Measurements from ENCODE around the gene DPH1. TPM values are rescaled to one million over a fixed set of nuclear protein-coding genes. Genes with fewer than 3 reads are reported as not detected.

Gene DPH1
- total RNA-seq, 1 donor: 47.5 TPM

DNA sequence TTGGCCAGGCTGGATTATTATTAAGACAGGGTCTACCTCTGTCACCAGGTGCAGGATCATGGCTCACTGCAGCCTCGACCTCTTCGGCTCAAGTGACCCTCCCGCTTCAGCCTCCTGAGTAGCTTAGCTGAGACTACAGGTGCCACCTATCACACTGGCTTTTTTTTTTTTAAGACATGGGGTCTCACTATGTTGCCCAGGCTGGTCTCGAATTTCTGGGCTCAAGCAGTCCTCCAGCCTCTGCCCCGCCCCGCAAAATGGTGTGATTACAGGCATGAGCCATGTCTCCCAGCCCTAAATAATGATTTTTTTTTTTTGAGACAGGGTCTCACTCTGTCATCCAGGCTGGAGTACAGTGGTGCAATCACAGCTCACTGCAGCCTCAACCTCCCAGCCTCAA lies 17.6 kb downstream of the DPH1 start:
- peaks cover 20% of the 10 kb centered on the region for H3K4me1 ChIP-seq (ENCODE audit: insufficient read depth, low read length)
- no peak overlapping the region for H3K4me3 ChIP-seq (ENCODE audit: low read length)
- H3K27me3 ChIP-seq (ENCODE audit: insufficient read depth, low read length): peaks cover 23% of the 10 kb centered on the region
- H3K9me3 ChIP-seq (ENCODE audit: low read depth, low read length): no peaks in the 10 kb centered on the region

DNA sequence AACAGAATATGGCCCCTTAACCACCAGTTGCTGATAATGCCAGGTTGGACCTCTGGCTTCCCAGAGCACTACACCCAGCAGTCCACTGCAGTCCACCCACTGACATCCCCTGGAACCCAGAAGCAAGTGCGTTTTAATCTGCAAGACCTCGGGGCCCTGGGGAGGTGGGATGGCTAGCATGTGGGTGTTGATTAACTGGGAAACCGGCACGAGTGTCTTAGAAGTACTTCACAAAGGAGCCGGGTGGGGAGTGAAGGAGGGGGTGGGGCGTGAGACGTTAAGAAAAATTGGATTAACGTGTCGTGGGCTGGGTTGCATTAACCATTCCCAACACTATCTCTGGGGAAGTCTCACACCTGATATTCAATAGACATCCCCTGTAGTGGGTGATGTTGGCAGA lies 18.9 kb downstream of the DPH1 start:
- Histone ChIP-seq H3K4me1 (ENCODE audit: insufficient read depth, low read length) (peaks cover 22% of the 10 kb centered on the region), H3K9me3 (ENCODE audit: low read depth, low read length) (no peaks in the 10 kb centered on the region), H3K4me3 (ENCODE audit: low read length) (no peak overlapping the region), H3K27me3 (ENCODE audit: insufficient read depth, low read length) (peaks cover 29% of the 10 kb centered on the region)

DNA sequence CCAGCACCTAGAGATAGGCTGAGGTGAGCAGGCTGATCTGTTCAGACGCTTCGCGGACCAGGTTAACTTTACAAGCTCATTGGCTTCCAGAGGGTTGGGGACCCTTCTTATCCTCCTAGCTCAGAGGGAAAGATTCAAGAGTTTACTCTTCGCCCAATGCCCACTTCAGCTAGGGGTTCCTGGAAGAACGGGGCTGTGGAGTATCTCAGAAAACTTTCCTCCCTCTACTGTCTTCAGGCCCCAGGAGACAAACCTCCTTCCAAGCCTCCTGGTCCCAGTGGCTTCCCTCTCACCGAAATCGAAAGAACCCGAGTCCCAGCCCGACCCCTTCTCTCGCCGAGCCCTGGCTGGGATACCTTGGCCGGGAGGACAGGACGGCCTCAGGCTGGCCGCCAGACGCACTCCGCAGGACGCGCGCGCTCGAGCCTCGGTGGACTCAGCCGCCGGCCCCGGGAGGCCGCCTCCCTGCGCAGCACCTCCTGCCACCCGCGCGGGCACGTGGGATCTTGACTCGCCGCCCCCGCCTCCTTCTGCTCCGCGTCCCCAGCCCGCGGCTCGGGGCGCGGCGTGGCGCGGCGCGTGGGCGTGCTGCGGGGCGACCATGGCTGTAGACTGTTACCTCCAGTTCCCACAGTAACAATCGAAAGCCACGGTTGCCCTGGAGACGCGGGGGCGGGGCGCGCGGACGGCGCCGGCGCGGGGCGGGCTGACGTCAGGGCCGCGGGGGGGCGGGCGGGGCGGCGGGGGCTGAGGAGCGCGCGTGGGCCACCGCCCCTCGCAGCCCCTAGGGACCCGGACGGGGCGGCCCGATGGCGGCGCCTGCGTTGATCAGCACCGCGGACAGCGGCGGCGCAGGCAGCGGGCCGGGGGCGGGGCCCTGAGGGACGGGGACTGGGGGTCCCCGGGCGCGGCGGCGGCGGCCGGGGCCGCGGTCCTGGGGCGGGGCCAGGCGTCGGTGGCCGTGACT lies 19.7 kb downstream of the DPH1 start:
- Histone ChIP-seq H3K4me1 (ENCODE audit: insufficient read depth, low read length) (peaks cover 30% of the 10 kb centered on the region), H3K4me3 (ENCODE audit: low read length) (peak overlapping the region; percentile 44)

DNA sequence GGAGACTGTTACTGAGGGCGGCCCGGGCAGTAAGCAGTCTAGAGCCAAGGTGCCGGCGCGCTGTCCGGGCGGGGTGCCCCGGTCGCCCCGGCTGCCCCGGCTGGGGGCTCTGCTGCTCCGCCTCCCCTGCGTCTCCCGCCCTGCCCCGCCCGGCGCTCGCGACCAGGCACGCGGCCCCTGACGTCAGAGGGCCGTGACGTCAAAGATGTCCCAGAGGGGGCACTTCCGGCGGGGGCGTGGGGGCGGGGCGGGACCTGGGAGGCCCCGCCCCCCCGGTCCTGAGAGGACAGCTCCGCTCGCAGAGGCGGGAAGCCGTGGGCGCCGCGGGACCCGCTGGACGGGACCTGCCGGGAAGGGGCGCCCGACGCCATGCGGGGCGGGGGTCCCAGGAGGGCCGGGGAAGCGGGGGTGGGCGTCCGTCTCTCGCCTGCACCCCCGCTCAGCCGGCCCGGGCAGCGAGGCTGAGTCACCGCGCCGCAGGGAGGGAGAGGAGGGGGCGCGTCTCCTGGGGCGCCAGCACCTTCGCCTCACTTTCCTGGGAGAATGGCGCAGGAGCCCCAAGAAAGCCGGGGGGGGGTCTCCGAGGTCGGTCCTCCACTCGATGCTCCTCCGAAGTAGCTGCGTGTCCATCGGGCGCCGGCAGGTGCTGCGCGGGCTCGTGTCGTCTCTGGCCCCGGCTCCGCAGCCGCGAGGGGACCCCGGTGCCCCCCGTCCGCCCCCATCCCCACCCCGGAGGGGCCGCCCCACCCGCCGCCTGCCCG lies 20.5 kb downstream of the DPH1 start:
- peaks cover 37% of the 10 kb centered on the region for H3K27me3 ChIP-seq (ENCODE audit: insufficient read depth, low read length)
- peak overlapping the region; percentile 31 for H3K4me3 ChIP-seq (ENCODE audit: low read length)
- H3K4me1 ChIP-seq (ENCODE audit: insufficient read depth, low read length): peaks cover 39% of the 10 kb centered on the region
- H3K9me3 ChIP-seq (ENCODE audit: low read depth, low read length): no peaks in the 10 kb centered on the region

More for the DNA sequence above, 19.7 kb downstream of the DPH1 start:
- Histone ChIP-seq H3K9me3 (ENCODE audit: low read depth, low read length) (no peaks in the 10 kb centered on the region), H3K27me3 (ENCODE audit: insufficient read depth, low read length) (peaks cover 35% of the 10 kb centered on the region)

DNA sequence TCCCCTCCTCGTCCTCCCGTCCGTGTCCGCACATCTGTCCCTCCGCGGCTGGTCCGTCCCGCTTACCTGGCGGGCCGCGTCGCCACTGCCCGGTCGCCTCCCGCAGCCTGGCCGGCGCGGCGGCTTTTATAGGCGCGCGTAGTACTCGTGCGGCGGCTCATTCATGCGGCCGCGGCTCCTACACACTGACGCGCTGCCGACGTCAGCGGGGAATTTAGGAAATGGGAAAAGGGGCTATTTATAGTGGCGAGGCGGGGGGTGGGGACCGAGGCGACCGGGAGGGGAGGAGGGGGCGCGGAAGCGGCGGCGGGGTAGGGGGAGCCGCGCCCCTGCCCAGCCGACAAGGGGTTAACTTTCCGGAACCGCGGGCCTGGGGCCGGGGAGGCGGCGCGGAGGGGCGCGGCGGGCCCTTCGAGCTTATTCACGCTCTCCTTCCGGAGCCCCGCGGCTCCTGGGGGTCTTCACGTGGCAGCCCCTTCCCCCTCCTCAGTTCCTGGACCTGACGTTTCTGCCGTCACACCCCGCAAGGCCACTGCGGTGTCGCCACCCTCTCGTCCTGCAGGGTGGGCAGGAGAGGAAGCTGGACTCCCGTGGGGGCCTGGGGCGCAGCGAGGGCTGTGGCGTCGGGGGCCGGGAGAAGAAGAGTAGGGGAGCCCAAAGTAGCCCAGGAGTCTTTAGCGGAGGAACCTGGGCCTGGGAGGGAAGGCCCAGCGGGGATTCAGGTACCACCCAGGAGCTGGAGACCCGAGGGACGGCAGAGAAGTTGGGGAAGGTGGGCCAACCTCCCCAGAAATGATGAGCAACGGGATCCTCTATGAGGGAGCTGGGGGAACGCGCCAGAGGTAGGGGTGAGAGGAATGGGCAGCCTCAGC lies 21.3 kb downstream of the DPH1 start:
- Histone ChIP-seq H3K4me1 (ENCODE audit: insufficient read depth, low read length) (peaks cover 44% of the 10 kb centered on the region), H3K9me3 (ENCODE audit: low read depth, low read length) (no peaks in the 10 kb centered on the region), H3K4me3 (ENCODE audit: low read length) (no peak overlapping the region), H3K27me3 (ENCODE audit: insufficient read depth, low read length) (peaks cover 39% of the 10 kb centered on the region)

DNA sequence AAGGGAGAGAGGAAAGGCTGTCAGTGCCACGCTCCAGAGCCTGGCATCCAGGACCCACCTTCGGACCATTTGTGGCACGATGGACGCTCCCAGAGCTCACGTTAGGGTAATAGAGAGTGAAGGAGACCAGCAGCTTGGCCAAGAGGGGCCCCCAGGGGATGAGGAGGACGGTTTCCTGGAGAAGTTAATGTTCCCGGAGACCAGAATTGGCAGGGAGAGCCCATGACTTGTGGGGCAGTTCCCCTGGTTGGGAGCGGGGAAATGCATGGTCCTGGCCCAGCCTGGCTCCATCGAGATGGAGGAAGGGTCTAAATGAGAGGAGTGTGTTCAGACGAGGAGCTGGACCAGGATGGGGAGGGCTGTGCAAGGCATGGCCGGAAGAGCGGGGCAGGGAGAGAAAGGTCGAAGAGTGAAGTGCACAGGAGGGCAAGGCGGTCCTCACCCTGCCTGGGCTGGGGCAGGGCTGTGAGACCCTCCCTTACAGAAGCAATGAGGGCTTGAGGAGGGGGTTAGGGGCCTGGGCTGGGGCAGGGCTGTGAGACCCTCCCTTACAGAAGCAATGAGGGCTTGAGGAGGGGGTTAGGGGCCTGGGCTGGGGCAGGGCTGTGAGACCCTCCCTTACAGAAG lies 22.1 kb downstream of the DPH1 start:
- H3K4me3 ChIP-seq (ENCODE audit: low read length): no peak overlapping the region
- H3K27me3 ChIP-seq (ENCODE audit: insufficient read depth, low read length): peaks cover 43% of the 10 kb centered on the region
- H3K9me3 ChIP-seq (ENCODE audit: low read depth, low read length): no peaks in the 10 kb centered on the region
- peaks cover 51% of the 10 kb centered on the region for H3K4me1 ChIP-seq (ENCODE audit: insufficient read depth, low read length)

DNA sequence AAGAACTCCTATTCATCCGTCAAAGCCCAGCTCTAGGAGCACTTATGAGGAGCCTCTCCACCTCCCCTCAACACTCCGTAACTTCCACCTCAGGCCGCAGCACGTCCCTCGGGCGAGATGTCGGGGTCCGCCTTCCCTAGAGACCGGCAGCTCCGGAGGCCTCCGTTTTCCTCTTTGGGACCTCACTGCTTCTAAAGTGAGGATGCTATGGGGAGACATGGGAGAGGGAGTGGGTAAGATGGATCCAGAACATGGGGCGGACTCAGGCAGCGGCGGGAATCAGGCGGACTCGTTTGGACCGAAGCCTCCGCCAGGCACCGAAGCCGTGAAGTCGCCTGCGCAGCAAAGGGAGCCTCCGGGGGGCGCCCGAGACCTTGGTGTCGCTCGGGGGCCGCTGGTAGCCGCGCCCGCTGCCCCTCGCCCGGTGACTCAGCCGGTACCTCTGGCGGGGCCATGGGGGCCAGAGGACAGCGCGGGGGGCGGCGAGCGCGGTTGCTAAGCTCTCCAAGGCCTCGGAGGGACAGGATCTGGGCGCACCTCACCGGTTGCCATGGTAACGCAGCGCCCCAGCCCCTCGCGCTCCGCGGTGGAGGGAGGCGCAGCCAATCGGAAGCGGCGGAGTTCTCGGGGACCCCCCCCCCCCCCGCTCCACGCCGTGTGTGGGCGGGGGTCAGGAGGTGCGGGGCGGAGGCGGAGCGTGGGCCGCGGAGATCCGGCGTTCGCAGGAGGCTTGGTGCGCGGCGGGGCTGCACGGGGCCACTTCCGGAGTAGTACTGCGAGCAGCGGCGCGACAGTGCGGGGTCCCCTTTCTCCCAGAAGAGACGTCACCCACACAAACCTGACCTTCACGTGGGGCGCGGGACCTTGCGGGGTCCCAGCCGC lies 23.7 kb downstream of the DPH1 start:
- Histone ChIP-seq H3K9me3 (ENCODE audit: low read depth, low read length) (no peaks in the 10 kb centered on the region), H3K4me3 (ENCODE audit: low read length) (peak overlapping the region; percentile 6), H3K27me3 (ENCODE audit: insufficient read depth, low read length) (peaks cover 41% of the 10 kb centered on the region), H3K4me1 (ENCODE audit: insufficient read depth, low read length) (peaks cover 66% of the 10 kb centered on the region)

DNA sequence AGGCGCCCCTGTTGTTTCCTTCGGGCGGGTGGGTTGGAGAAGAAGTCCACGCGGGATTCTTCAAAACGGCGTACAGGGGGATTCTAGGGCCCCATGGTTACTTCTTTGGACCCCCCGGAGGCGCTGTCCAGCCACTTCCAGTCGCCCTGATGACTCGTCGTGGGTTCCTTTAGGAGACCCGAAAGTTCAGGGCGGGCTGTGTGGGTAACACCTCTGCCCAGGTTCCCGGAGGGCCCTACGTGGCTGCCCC lies 24.2 kb downstream of the DPH1 start:
- H3K27me3 ChIP-seq (ENCODE audit: insufficient read depth, low read length): peaks cover 35% of the 10 kb centered on the region
- H3K9me3 ChIP-seq (ENCODE audit: low read depth, low read length): no peaks in the 10 kb centered on the region
- H3K4me1 ChIP-seq (ENCODE audit: insufficient read depth, low read length): peaks cover 65% of the 10 kb centered on the region
- no peak overlapping the region for H3K4me3 ChIP-seq (ENCODE audit: low read length)

DNA sequence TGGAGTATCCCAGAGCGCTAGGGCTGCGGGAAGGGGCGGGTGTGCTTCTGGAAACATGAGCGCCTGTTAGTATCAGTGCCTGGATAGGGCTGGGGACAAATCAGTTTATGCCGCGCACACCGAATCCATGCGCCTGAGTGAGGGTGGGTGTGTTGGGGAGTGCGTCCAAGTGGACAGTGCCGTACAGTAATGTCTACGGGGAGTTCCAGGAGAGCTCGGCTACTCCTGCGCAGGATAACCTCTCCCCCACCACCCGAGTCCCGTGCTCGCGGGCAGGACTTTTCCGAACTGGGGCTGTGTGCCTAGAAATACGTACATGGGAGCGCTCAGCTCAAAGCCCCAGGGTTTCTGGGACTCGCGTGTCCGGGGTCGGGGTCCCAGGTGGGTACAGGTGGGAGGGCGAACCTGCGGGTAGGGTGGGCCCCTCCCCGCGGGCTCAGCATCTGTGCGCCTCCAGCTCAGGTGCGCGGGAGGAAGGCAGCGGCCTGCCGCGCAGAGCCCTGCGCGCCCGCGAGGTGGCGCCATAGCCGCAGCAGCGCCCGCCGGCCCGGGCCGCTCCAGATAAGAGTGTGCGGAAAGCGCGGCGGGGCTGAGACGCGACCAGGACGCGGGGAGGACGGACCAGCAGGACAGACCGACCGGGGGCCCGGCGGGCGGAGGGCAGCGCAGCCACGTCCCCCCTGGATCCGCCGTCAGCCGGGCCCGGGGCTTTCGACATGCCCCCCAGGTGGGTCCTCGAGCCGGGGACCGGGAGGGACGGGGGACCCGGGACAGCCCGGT lies 24.7 kb downstream of the DPH1 start, which contains the start of gene HIC1:
HIC1 (plus strand) TSS at position 592 of the 780 bp plus-strand sequence. CDS start 1,588 bp downstream, outside the sequence.
- peak within 1 kb of the TSS; percentile 24 for H3K4me3 ChIP-seq (ENCODE audit: low read length)
- H3K27me3 ChIP-seq (ENCODE audit: insufficient read depth, low read length): peaks cover 34% of the 10 kb centered on the region
- no peaks in the 10 kb centered on the region for H3K9me3 ChIP-seq (ENCODE audit: low read depth, low read length)
- peaks cover 65% of the 10 kb centered on the region for H3K4me1 ChIP-seq (ENCODE audit: insufficient read depth, low read length)

DNA sequence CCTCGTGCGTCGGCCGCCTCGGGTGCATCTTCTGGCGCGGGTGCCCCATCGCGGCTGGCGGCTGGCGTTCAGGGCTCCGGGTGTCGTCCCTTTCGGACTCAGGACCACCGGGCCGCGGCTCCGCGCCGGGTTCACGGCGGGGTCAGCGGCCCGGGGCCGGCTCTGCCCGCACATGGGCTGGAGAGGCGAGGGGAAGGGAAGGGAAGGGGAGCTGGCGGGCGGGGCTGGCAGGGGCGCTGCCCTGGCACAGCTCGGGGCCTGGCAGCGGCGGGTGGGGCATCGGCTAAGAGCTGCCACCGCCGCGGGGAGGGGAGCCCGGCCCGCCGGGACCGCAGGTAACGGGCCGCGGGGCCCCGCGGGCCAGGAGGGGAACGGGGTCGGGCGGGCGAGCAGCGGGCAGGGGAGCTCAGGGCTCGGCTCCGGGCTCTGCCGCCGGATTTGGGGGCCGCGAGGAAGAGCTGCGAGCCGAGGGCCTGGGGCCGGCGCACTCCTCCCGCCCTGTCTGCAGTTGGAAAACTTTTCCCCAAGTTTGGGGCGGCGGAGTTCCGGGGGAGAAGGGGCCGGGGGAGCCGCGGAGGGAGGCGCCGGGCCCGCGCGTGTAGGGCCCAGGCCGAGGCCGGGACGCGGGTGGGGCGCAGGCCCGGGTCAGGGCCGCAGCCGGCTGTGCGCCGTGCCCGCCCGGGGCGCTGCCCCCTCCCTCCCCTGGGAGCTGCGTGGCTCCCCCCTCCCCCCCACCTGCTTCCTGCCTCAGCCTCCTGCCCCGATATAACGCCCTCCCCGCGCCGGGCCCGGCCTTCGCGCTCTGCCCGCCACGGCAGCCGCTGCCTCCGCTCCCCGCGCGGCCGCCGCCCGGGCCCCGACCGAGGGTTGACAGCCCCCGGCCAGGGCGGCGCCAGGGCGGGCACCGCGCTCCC lies 25.6 kb downstream of the DPH1 start:
- H3K4me3 ChIP-seq (ENCODE audit: low read length): peak overlapping the region; percentile 24
- peaks cover 73% of the 10 kb centered on the region for H3K4me1 ChIP-seq (ENCODE audit: insufficient read depth, low read length)
- H3K27me3 ChIP-seq (ENCODE audit: insufficient read depth, low read length): peaks cover 34% of the 10 kb centered on the region
- H3K9me3 ChIP-seq (ENCODE audit: low read depth, low read length): no peaks in the 10 kb centered on the region

DNA sequence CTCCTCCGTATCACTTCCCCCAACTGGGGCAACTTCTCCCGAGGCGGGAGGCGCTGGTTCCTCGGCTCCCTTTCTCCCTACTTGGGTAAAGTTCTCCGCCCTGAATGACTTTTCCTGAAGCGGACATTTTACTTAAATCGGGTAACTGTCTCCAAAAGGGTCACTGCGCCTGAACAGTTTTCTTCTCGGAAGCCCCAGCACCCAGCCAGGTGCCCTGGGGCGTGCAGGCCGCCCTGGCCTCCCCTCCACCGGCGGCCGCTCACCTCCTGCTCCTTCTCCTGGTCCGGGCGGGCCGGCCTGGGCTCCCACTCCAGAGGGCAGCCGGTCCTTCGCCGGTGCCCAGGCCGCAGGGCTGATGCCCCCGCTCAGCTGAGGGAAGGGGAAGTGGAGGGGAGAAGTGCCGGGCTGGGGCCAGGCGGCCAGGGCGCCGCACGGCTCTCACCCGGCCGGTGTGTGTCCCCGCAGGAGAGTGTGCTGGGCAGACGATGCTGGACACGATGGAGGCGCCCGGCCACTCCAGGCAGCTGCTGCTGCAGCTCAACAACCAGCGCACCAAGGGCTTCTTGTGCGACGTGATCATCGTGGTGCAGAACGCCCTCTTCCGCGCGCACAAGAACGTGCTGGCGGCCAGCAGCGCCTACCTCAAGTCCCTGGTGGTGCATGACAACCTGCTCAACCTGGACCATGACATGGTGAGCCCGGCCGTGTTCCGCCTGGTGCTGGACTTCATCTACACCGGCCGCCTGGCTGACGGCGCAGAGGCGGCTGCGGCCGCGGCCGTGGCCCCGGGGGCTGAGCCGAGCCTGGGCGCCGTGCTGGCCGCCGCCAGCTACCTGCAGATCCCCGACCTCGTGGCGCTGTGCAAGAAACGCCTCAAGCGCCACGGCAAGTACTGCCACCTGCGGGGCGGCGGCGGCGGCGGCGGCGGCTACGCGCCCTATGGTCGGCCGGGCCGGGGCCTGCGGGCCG lies 26.5 kb downstream of the DPH1 start:
- Histone ChIP-seq H3K4me1 (ENCODE audit: insufficient read depth, low read length) (peaks cover 76% of the 10 kb centered on the region), H3K4me3 (ENCODE audit: low read length) (no peak overlapping the region), H3K9me3 (ENCODE audit: low read depth, low read length) (no peaks in the 10 kb centered on the region), H3K27me3 (ENCODE audit: insufficient read depth, low read length) (peaks cover 33% of the 10 kb centered on the region)

Measured in mononuclear cell (primary cell).